Sigmoid colon (tissue), 4 donors: ENCODE results near the gene SRP68.

Source experiments
- POLR2A ChIP-seq, 2 donors: fragments of 450-650 bp; IDR thresholded peaks; one replicate each; pipeline ENCODE4 v1.6.1; 2016; ENCODE audit warnings: antibody characterized with exemption in 2 of 2, mild to moderate bottlenecking in 2 of 2, moderate library complexity in 2 of 2
- POLR2AphosphoS5 ChIP-seq, 4 donors: sonication (generic); formaldehyde crosslinking; IDR thresholded peaks; one replicate each; pipeline ENCODE4 v1.6.1; 2017; ENCODE audit warnings: antibody characterized with exemption in 4 of 4
- TF ChIP-seq, protein P1 (sequence below), 4 experiments: fragments of 450-650 bp in 3 of 4; fragments of 200-600 bp in 1 of 4; IDR thresholded peaks; one replicate each; pipeline ENCODE4 v1.5.1; 2016 to 2019; ENCODE audit warnings: antibody characterized with exemption in 4 of 4, mild to moderate bottlenecking in 3 of 4, moderate library complexity in 2 of 4

- TF ChIP-seq POLR2AphosphoS5 (IDR thresholded peaks at IDR 0.05) (no peak), POLR2A (IDR thresholded peaks at IDR 0.05) (no peak)
- TF ChIP-seq, protein P1, sequence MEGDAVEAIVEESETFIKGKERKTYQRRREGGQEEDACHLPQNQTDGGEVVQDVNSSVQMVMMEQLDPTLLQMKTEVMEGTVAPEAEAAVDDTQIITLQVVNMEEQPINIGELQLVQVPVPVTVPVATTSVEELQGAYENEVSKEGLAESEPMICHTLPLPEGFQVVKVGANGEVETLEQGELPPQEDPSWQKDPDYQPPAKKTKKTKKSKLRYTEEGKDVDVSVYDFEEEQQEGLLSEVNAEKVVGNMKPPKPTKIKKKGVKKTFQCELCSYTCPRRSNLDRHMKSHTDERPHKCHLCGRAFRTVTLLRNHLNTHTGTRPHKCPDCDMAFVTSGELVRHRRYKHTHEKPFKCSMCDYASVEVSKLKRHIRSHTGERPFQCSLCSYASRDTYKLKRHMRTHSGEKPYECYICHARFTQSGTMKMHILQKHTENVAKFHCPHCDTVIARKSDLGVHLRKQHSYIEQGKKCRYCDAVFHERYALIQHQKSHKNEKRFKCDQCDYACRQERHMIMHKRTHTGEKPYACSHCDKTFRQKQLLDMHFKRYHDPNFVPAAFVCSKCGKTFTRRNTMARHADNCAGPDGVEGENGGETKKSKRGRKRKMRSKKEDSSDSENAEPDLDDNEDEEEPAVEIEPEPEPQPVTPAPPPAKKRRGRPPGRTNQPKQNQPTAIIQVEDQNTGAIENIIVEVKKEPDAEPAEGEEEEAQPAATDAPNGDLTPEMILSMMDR (IDR thresholded peaks at IDR 0.05), result peak in 1 of 4 experiments; percentile 23
Observed at GRCh38 chr17:76075364-76076145, 3.2 kb upstream of the SRP68 start.
